GM23338 (cell line): Measurements from ENCODE around the gene PLD1. TPM values are rescaled to one million over a fixed set of nuclear protein-coding genes. Genes with fewer than 3 reads are reported as not detected.

ENCODE experiments used
- ATAC-seq: fragments of 200-7000 bp; cut with Tn5 transposase; 3 replicates; pipeline ENCODE4 v1.9.1; 2020
- DNase-seq: peaks from one replicate; pipeline ENCODE4 v3.0.0-alpha.2; 2015; ENCODE audit warnings: low spot score
- H2AFZ ChIP-seq: fragments of 200-600 bp; sonication (generic); 2 replicates; pipeline ENCODE4 v1.8.0; 2016; ENCODE audit warnings: antibody characterized with exemption, mild to moderate bottlenecking, moderate library complexity
- H3F3A ChIP-seq: fragments of 200-600 bp; sonication (generic); replicated peaks from 2 replicates; pipeline ENCODE4 v1.8.0; 2017; ENCODE audit warnings: antibody characterized with exemption, mixed run types, low read depth
- H3K27ac ChIP-seq: fragments of 200-600 bp; sonication (generic); 2 replicates; pipeline ENCODE4 v1.6.1; 2016; ENCODE audit warnings: low read depth
- H3K27me3 ChIP-seq: fragments of 200-600 bp; sonication (generic); 2 replicates; pipeline ENCODE4 v1.8.0; 2016; ENCODE audit warnings: mild to moderate bottlenecking, mixed run types, moderate library complexity; ENCODE audit not compliant: insufficient read depth
- H3K36me3 ChIP-seq: fragments of 200-600 bp; sonication (generic); 2 replicates; pipeline ENCODE4 v1.8.0; 2016; ENCODE audit warnings: mild to moderate bottlenecking; ENCODE audit not compliant: insufficient read depth
- H3K4me1 ChIP-seq: fragments of 200-600 bp; sonication (generic); 2 replicates; pipeline ENCODE4 v1.8.0; 2016; ENCODE audit warnings: mild to moderate bottlenecking, moderate library complexity; ENCODE audit not compliant: insufficient read depth
- H3K4me2 ChIP-seq: fragments of 200-600 bp; sonication (generic); 2 replicates; pipeline ENCODE4 v1.7.1; 2017; ENCODE audit warnings: mixed run types
- H3K4me3 ChIP-seq: fragments of 200-600 bp; sonication (generic); 2 replicates; pipeline ENCODE4 v1.6.1; 2016; ENCODE audit warnings: mixed run types
- H3K79me2 ChIP-seq: fragments of 200-600 bp; sonication (generic); replicated peaks from 2 replicates; pipeline ENCODE4 v1.8.0; 2017; ENCODE audit warnings: mild to moderate bottlenecking; ENCODE audit not compliant: insufficient read depth
- H3K9me2 ChIP-seq: fragments of 200-600 bp; sonication (generic); 2 replicates; pipeline ENCODE4 v1.8.0; 2017; ENCODE audit not compliant: insufficient read depth
- H4K20me1 ChIP-seq: fragments of 200-600 bp; sonication (generic); replicated peaks from 2 replicates; pipeline ENCODE4 v1.8.0; 2017; ENCODE audit warnings: mild to moderate bottlenecking; ENCODE audit not compliant: insufficient read depth
- H3K27ac Mint-ChIP-seq: 2 replicates; pipeline ENCODE4 v1.8.0; 2020; ENCODE audit warnings: inconsistent platforms, mild to moderate bottlenecking, moderate library complexity, mixed read lengths
- H3K27me3 Mint-ChIP-seq: 3 replicates; pipeline ENCODE4 v1.8.0; 2022; ENCODE audit warnings: low read depth, mild to moderate bottlenecking, moderate library complexity, mixed read lengths, inconsistent platforms; ENCODE audit not compliant: insufficient read depth, poor library complexity
- H3K36me3 Mint-ChIP-seq: 3 replicates; pipeline ENCODE4 v1.8.0; 2021; ENCODE audit warnings: low read depth, mild to moderate bottlenecking, inconsistent platforms, moderate library complexity, mixed read lengths
- H3K4me1 Mint-ChIP-seq: 3 replicates; pipeline ENCODE4 v1.8.0; 2020; ENCODE audit warnings: mild to moderate bottlenecking, inconsistent platforms, mixed read lengths
- H3K4me3 Mint-ChIP-seq: 3 replicates; pipeline ENCODE4 v1.8.0; 2021; ENCODE audit warnings: moderate library complexity, mild to moderate bottlenecking, inconsistent platforms, mixed read lengths
- H3K9me3 Mint-ChIP-seq: 3 replicates; pipeline ENCODE4 v1.8.0; 2020; ENCODE audit warnings: moderate library complexity, mild to moderate bottlenecking, inconsistent platforms, mixed read lengths
- CREB1 ChIP-seq: fragments of 250-450 bp; sonication (Bioruptor Pico); IDR thresholded peaks from 2 replicates; pipeline ENCODE4 v1.5.0; 2020; ENCODE audit warnings: low read depth, mild to moderate bottlenecking, moderate library complexity
- ETS1 ChIP-seq: IDR thresholded peaks from 2 replicates; pipeline ENCODE4 v1.6.1; 2016; ENCODE audit warnings: antibody characterized with exemption
- EZH2 ChIP-seq: fragments of 200-600 bp; sonication (generic); IDR thresholded peaks from one replicate; pipeline ENCODE4 v1.8.0; 2017; ENCODE audit warnings: antibody characterized with exemption, mild to moderate bottlenecking, low read depth; ENCODE audit not compliant: unreplicated experiment
- EZH2phosphoT487 ChIP-seq: fragments of 200-600 bp; sonication (generic); IDR thresholded peaks from one replicate; pipeline ENCODE4 v1.8.1; 2018; ENCODE audit warnings: antibody characterized with exemption; ENCODE audit not compliant: unreplicated experiment
- JUNB ChIP-seq: IDR thresholded peaks from one replicate; pipeline ENCODE4 v1.6.1; 2016; ENCODE audit warnings: antibody characterized with exemption; ENCODE audit not compliant: unreplicated experiment
- NANOG ChIP-seq: IDR thresholded peaks from 2 replicates; pipeline ENCODE4 v1.6.1; 2016; ENCODE audit warnings: antibody characterized with exemption, borderline replicate concordance
- POLR2AphosphoS5 ChIP-seq: IDR thresholded peaks from 2 replicates; pipeline ENCODE4 v1.6.1; 2016; ENCODE audit warnings: antibody characterized with exemption, low read depth
- REST ChIP-seq: IDR thresholded peaks from one replicate; pipeline ENCODE4 v1.6.1; 2018; ENCODE audit warnings: antibody characterized with exemption; ENCODE audit not compliant: unreplicated experiment
- STAT1 ChIP-seq: IDR thresholded peaks from one replicate; pipeline ENCODE4 v1.6.1; 2016; ENCODE audit warnings: antibody characterized with exemption; ENCODE audit not compliant: unreplicated experiment
- ZNF114 ChIP-seq: fragments of 250-450 bp; sonication (Bioruptor Pico); IDR thresholded peaks from 2 replicates; pipeline ENCODE4 v1.5.0; 2020; ENCODE audit warnings: mild to moderate bottlenecking, moderate library complexity
- ZNF331 ChIP-seq: fragments of 250-450 bp; sonication (Bioruptor Pico); IDR thresholded peaks from 2 replicates; pipeline ENCODE4 v1.5.0; 2020; ENCODE audit warnings: low read depth, mild to moderate bottlenecking, moderate library complexity
- ZNF462 ChIP-seq: fragments of 250-450 bp; sonication (Bioruptor Pico); IDR thresholded peaks from 2 replicates; pipeline ENCODE4 v1.5.0; 2020; ENCODE audit warnings: mild to moderate bottlenecking, moderate library complexity
- polyA plus RNA-seq: library from polyadenylated mRNA; unstranded; fragments of >200 nt; fragmentation: Nextera tagmentation; extraction: Ambion mirVana; gene quantifications from 2 replicates; pipeline ENCODE4 v1.2.1, GENCODE V29; 2016
- total RNA-seq: library from RNA; depleted of rRNA; stranded (reverse); fragments of >200 nt; shearing (Covaris generic); gene quantifications from 2 replicates; pipeline ENCODE4 v1.2.3, GENCODE V29; 2014
- TF ChIP-seq, protein P1 (sequence below), 2 experiments: fragments of 200-600 bp in 1 of 2; sonication (generic) in 1 of 2; conservative IDR thresholded peaks; 2 replicates each; pipeline versions ENCODE4 v1.5.1 to v1.6.1; 2016 to 2017; ENCODE audit warnings: antibody characterized with exemption in 2 of 2, low read depth in 2 of 2, mild to moderate bottlenecking in 2 of 2, moderate library complexity in 1 of 2

The PLD1 gene
- total and polyA plus RNA-seq, 2 experiments from 2014 or later: 1.4 to 2.2 TPM

DNA sequence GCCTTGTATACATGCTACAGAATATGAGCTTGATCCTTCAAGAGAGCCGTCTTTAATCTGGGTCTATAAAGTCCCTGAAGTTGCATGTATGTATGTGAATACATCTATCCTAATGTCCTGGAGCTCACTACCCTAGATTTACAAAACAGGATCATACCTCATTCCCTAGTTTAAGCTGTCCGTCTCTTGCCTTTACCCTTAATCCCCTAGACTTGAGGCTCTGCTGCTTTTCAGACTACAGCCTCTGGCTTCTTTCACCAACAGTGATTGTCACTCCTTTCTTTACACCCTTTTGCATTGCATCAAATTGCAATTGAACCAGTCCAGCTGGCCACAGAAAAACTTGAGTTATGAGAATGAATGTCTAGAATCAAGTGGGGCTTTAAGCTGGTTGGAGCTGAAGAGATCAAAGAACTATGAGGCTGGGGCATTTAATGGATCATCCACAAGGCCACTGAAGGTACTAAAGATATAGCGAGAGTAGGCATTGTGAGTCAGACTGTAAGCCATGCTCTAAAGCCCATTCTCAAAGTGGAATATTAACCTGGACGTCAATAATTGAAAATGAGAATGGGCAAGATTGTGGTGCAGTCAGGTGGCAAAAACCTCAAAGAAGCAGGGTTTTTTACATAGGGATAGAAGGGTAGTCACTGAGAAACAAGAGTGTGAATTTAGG, 12.3 kb upstream of the PLD1 start:
- TF ChIP-seq ETS1 (no peak), ZNF331 (CRISPR knock-in tag) (no peak), POLR2AphosphoS5 (no peak), REST (no peak), EZH2 (no peak), JUNB (no peak), EZH2phosphoT487 (no peak), STAT1 (no peak), NANOG (no peak), ZNF462 (CRISPR knock-in tag) (no peak), ZNF114 (CRISPR knock-in tag) (no peak), CREB1 (CRISPR knock-in tag) (no peak)
- TF ChIP-seq, protein P1, sequence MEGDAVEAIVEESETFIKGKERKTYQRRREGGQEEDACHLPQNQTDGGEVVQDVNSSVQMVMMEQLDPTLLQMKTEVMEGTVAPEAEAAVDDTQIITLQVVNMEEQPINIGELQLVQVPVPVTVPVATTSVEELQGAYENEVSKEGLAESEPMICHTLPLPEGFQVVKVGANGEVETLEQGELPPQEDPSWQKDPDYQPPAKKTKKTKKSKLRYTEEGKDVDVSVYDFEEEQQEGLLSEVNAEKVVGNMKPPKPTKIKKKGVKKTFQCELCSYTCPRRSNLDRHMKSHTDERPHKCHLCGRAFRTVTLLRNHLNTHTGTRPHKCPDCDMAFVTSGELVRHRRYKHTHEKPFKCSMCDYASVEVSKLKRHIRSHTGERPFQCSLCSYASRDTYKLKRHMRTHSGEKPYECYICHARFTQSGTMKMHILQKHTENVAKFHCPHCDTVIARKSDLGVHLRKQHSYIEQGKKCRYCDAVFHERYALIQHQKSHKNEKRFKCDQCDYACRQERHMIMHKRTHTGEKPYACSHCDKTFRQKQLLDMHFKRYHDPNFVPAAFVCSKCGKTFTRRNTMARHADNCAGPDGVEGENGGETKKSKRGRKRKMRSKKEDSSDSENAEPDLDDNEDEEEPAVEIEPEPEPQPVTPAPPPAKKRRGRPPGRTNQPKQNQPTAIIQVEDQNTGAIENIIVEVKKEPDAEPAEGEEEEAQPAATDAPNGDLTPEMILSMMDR (conservative IDR thresholded peaks at IDR 0.05; ENCODE audit: low read depth in 2 of 2): no peak

More for the DNA sequence above, 12.3 kb upstream of the PLD1 start:
- Histone ChIP-seq H2AFZ (no peak overlapping the region), H4K20me1 (no peaks in the 10 kb centered on the region), H3K4me1 (peaks cover 14% of the 10 kb centered on the region), H3K79me2 (no peaks in the 10 kb centered on the region), H3K4me3 (no peak overlapping the region), H3K9me2 (peaks cover 7% of the 10 kb centered on the region; the same call in 1 of the 2 replicates), H3K27me3 (no peaks in the 10 kb centered on the region), H3K36me3 (no peaks in the 10 kb centered on the region), H3K27ac (no peak overlapping the region), H3K4me2 (no peak overlapping the region), H3F3A (no peaks in the 10 kb centered on the region)
- Mint-ChIP-seq H3K36me3 (no peaks in the 10 kb centered on the region), H3K27ac (no peak overlapping the region), H3K4me3 (no peak overlapping the region), H3K4me1 (peaks cover 27% of the 10 kb centered on the region), H3K27me3 (peaks cover 4% of the 10 kb centered on the region), H3K9me3 (no peaks in the 10 kb centered on the region)
- ATAC-seq (no peak), DNase-seq (no peak)
